Neural cell (in vitro differentiated cells): ENCODE data around the gene HIRIP3. TPM values are rescaled to one million over a fixed set of nuclear protein-coding genes. Genes with fewer than 3 reads are reported as not detected.
A peak's percentile ranks its signal among the peaks of the same experiment; 100 is the strongest.

Source experiments
- H2AFZ ChIP-seq: fragments of 200-600, 300-800 bp; sonication (generic), shearing (Covaris generic); 2 replicates; pipeline ENCODE4 v1.6.0; 2014; ENCODE audit warnings: low read depth, mild to moderate bottlenecking, antibody characterized with exemption, low read length, moderate library complexity
- H3F3A ChIP-seq: fragments of 200-600 bp; shearing (Covaris generic); 2 replicates; pipeline ENCODE4 v1.6.1; 2016; ENCODE audit warnings: mild to moderate bottlenecking, moderate library complexity, mixed read lengths, antibody characterized with exemption, low read length; ENCODE audit not compliant: insufficient read depth, poor library complexity, severe bottlenecking
- H3K27ac ChIP-seq: fragments of 200-600, 300-800 bp; sonication (generic), shearing (Covaris generic); 2 replicates; pipeline ENCODE4 v1.5.1; 2014; ENCODE audit warnings: mild to moderate bottlenecking, low read length, moderate library complexity
- H3K27me3 ChIP-seq: fragments of 300-800, 200-600 bp; sonication (generic), shearing (Covaris generic); 2 replicates; pipeline ENCODE4 v1.6.0; 2014; ENCODE audit warnings: mild to moderate bottlenecking, low read depth, low read length, moderate library complexity; ENCODE audit not compliant: insufficient read depth
- H3K36me3 ChIP-seq: fragments of 300-800, 200-600 bp; sonication (generic), shearing (Covaris generic); 2 replicates; pipeline ENCODE4 v1.5.1; 2014; ENCODE audit warnings: mild to moderate bottlenecking, antibody characterized with exemption, low read length, moderate library complexity; ENCODE audit not compliant: insufficient read depth
- H3K4me2 ChIP-seq: fragments of 300-800, 200-600 bp; sonication (generic), shearing (Covaris generic); 2 replicates; pipeline ENCODE4 v1.6.0; 2014; ENCODE audit warnings: mild to moderate bottlenecking, low read length
- H3K4me3 ChIP-seq: fragments of 300-800, 200-600 bp; sonication (generic), shearing (Covaris generic); 2 replicates; pipeline ENCODE4 v1.5.1; 2014; ENCODE audit warnings: mild to moderate bottlenecking, low read length, moderate library complexity
- H3K79me2 ChIP-seq: fragments of 200-600 bp; shearing (Covaris generic); replicated peaks from 2 replicates; pipeline ENCODE4 v1.6.0; 2014; ENCODE audit warnings: mild to moderate bottlenecking, low read length, moderate library complexity; ENCODE audit not compliant: insufficient read depth
- H3K9ac ChIP-seq: fragments of 300-800, 200-600 bp; sonication (generic), shearing (Covaris generic); 2 replicates; pipeline ENCODE4 v1.6.1; 2016; ENCODE audit warnings: mild to moderate bottlenecking, low read length, mixed read lengths
- H3K9me2 ChIP-seq: fragments of 200-600 bp; shearing (Covaris generic); 2 replicates; pipeline ENCODE4 v1.6.1; 2016; ENCODE audit warnings: mild to moderate bottlenecking, low read length, mixed read lengths; ENCODE audit not compliant: insufficient read depth
- H3K9me3 ChIP-seq: fragments of 200-600, 300-800 bp; sonication (generic), shearing (Covaris generic); 2 replicates; pipeline ENCODE4 v1.6.1; 2016; ENCODE audit warnings: mild to moderate bottlenecking, mixed run types, low read length, moderate library complexity, mixed read lengths
- H4K20me1 ChIP-seq: fragments of 200-600 bp; shearing (Covaris generic); 2 replicates; pipeline ENCODE4 v1.6.1; 2016; ENCODE audit warnings: mild to moderate bottlenecking, mixed run types; ENCODE audit not compliant: insufficient read depth
- EP300 ChIP-seq: fragments of 450-650 bp; conservative IDR thresholded peaks from 2 replicates; pipeline ENCODE4 v1.6.1; 2014; ENCODE audit warnings: antibody characterized with exemption, mild to moderate bottlenecking, moderate library complexity; ENCODE audit not compliant: poor library complexity, severe bottlenecking
- EZH2 ChIP-seq: fragments of 200-600, 300-800 bp; shearing (Covaris generic), sonication (generic); IDR thresholded peaks from 2 replicates; pipeline ENCODE4 v1.6.1; 2014; ENCODE audit warnings: antibody characterized with exemption, low read length, borderline replicate concordance, mild to moderate bottlenecking; ENCODE audit not compliant: insufficient read depth, poor library complexity, severe bottlenecking
- MXI1 ChIP-seq: fragments of 450-650 bp; conservative IDR thresholded peaks from 2 replicates; pipeline ENCODE4 v1.6.1; 2014; ENCODE audit warnings: antibody characterized with exemption, mild to moderate bottlenecking; ENCODE audit not compliant: poor library complexity, severe bottlenecking
- POLR2AphosphoS5 ChIP-seq: IDR thresholded peaks from 2 replicates; pipeline ENCODE4 v1.6.1; 2012
- RAD21 ChIP-seq: fragments of 450-650 bp; conservative IDR thresholded peaks from 2 replicates; pipeline ENCODE4 v1.6.1; 2014; ENCODE audit warnings: antibody characterized with exemption, mild to moderate bottlenecking, moderate library complexity
- REST ChIP-seq: IDR thresholded peaks from 2 replicates; pipeline ENCODE4 v1.6.1; 2012; ENCODE audit warnings: borderline replicate concordance
- SMC3 ChIP-seq: fragments of 450-650 bp; conservative IDR thresholded peaks from 2 replicates; pipeline ENCODE4 v1.6.1; 2014; ENCODE audit warnings: antibody characterized with exemption, mild to moderate bottlenecking, moderate library complexity; ENCODE audit not compliant: poor library complexity
- TAF1 ChIP-seq: IDR thresholded peaks from 2 replicates; pipeline ENCODE4 v1.6.1; 2012; ENCODE audit warnings: low read depth
- polyA plus RNA-seq: library from polyadenylated mRNA; depleted of rRNA; stranded (reverse); fragments of >200 nt; gene quantifications from 2 replicates; pipeline ENCODE4 v1.2.3, GENCODE V29; 2014
- TF ChIP-seq, protein P1 (sequence below): fragments of 450-650 bp; IDR thresholded peaks from 2 replicates; pipeline ENCODE4 v1.5.1; 2014; ENCODE audit warnings: antibody characterized with exemption, mild to moderate bottlenecking, moderate library complexity; ENCODE audit not compliant: poor library complexity, severe bottlenecking

HIRIP3 gene
- polyA plus RNA-seq, 1 donor from 2014 or later, result 51.2 TPM

DNA sequence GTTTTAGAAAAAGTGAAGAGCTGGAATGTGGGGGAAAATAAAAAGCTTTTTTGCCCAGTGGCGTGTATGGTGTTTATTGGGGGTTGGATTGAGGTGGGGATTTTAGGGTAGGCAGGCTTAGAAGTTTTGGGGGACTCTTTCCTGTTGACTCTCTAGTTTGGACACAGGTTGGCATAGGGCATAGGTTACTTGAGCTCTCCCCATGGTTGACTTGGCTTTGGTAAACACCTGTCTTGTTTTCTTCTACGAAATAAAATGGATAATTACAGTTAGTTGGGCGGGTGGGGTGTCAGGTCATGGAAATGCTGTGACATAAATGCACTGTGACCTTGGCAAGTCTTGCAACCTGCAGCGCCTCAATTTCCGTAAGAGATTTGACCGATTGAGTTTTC is 22.4 kb downstream of the HIRIP3 start:
- Histone ChIP-seq H3K9me2 (no peaks in the 10 kb centered on the region), H3K36me3 (no peaks in the 10 kb centered on the region), H3K27me3 (no peaks in the 10 kb centered on the region), H3K27ac (peak overlapping the region; percentile 97), H4K20me1 (peaks cover 10% of the 10 kb centered on the region), H3K4me3 (peak overlapping the region; percentile 99), H2AFZ (no peak overlapping the region), H3K9ac (no peak overlapping the region), H3K79me2 (peaks cover 41% of the 10 kb centered on the region), H3K9me3 (no peaks in the 10 kb centered on the region), H3F3A (no peaks in the 10 kb centered on the region), H3K4me2 (no peak overlapping the region)
- TF ChIP-seq REST (no peak), SMC3 (no peak), TAF1 (no peak), EZH2 (no peak), MXI1 (no peak), EP300 (no peak), POLR2AphosphoS5 (no peak), RAD21 (no peak)
- TF ChIP-seq, protein P1, sequence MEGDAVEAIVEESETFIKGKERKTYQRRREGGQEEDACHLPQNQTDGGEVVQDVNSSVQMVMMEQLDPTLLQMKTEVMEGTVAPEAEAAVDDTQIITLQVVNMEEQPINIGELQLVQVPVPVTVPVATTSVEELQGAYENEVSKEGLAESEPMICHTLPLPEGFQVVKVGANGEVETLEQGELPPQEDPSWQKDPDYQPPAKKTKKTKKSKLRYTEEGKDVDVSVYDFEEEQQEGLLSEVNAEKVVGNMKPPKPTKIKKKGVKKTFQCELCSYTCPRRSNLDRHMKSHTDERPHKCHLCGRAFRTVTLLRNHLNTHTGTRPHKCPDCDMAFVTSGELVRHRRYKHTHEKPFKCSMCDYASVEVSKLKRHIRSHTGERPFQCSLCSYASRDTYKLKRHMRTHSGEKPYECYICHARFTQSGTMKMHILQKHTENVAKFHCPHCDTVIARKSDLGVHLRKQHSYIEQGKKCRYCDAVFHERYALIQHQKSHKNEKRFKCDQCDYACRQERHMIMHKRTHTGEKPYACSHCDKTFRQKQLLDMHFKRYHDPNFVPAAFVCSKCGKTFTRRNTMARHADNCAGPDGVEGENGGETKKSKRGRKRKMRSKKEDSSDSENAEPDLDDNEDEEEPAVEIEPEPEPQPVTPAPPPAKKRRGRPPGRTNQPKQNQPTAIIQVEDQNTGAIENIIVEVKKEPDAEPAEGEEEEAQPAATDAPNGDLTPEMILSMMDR, result no peak

- H3K4me2 ChIP-seq, result no peak overlapping the region
- no peak for TF ChIP-seq REST
- no peak for TF ChIP-seq MXI1
- TF ChIP-seq, protein P1, result no peak
- no peak overlapping the region for H3K4me3 ChIP-seq
- no peaks in the 10 kb centered on the region for H3K9me2 ChIP-seq
- H3K9ac ChIP-seq, result no peak overlapping the region
- no peaks in the 10 kb centered on the region for H3K36me3 ChIP-seq
- no peak overlapping the region for H2AFZ ChIP-seq
- H3K79me2 ChIP-seq, result peaks cover 36% of the 10 kb centered on the region
- peaks cover 5% of the 10 kb centered on the region for H4K20me1 ChIP-seq
- no peaks in the 10 kb centered on the region for H3K9me3 ChIP-seq
- H3F3A ChIP-seq, result no peaks in the 10 kb centered on the region
- H3K27ac ChIP-seq, result no peak overlapping the region
- H3K27me3 ChIP-seq, result no peaks in the 10 kb centered on the region
Observed at GRCh38 chr16:29972500-29972899, 22.9 kb downstream of the HIRIP3 start.
